ENCODE data around the gene CCDC196.
"Not testable (repeated sequence)": the region's sequence is repeated elsewhere in the genome, so short reads cannot be mapped to it uniquely, and the experiment has no call there.

- TF ChIP-seq, protein P1, sequence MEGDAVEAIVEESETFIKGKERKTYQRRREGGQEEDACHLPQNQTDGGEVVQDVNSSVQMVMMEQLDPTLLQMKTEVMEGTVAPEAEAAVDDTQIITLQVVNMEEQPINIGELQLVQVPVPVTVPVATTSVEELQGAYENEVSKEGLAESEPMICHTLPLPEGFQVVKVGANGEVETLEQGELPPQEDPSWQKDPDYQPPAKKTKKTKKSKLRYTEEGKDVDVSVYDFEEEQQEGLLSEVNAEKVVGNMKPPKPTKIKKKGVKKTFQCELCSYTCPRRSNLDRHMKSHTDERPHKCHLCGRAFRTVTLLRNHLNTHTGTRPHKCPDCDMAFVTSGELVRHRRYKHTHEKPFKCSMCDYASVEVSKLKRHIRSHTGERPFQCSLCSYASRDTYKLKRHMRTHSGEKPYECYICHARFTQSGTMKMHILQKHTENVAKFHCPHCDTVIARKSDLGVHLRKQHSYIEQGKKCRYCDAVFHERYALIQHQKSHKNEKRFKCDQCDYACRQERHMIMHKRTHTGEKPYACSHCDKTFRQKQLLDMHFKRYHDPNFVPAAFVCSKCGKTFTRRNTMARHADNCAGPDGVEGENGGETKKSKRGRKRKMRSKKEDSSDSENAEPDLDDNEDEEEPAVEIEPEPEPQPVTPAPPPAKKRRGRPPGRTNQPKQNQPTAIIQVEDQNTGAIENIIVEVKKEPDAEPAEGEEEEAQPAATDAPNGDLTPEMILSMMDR (optimal IDR thresholded peaks at IDR 0.05 in 1 of 3, IDR thresholded peaks at IDR 0.05 in 1 of 3, conservative IDR thresholded peaks at IDR 0.05 in 1 of 3; ENCODE audit: extremely low read depth in 1 of 3, insufficient read depth in 2 of 3, low read length in 3 of 3), result not testable (repeated sequence)
- TF ChIP-seq EZH2 (IDR thresholded peaks at IDR 0.05; ENCODE audit: low read length), result not testable (repeated sequence)
Observed at GRCh38 chr14:66545191-66545590, 59.0 kb downstream of the CCDC196 start.

Data from keratinocyte (primary cell).